ENCODE data around the gene MYO1B.

MYO1B gene

GRCh38 chr2:191301971-191302370 is 56.8 kb downstream of the MYO1B start:
- FAIRE-seq, result no peak

GRCh38 chr2:191302459-191303139 is 57.4 kb downstream of the MYO1B start:
- no peak for FAIRE-seq

- no peak for FAIRE-seq
Measured at GRCh38 chr2:191303140-191304005, 58.2 kb downstream of the MYO1B start.

- FAIRE-seq, result no peak
Measured at GRCh38 chr2:191304939-191305875, 60.0 kb downstream of the MYO1B start.

- FAIRE-seq, result no peak
Measured at GRCh38 chr2:191308026-191308425, 62.8 kb downstream of the MYO1B start.

- no peak for FAIRE-seq
Measured at GRCh38 chr2:191311156-191311555, 66.0 kb downstream of the MYO1B start.

- FAIRE-seq, result no peak
Measured at GRCh38 chr2:191311627-191312026, 66.4 kb downstream of the MYO1B start.

- no peak for FAIRE-seq
Measured at GRCh38 chr2:191312163-191312562, 67.0 kb downstream of the MYO1B start.

GRCh38 chr2:191312662-191313061 is 67.5 kb downstream of the MYO1B start:
- FAIRE-seq, result no peak

- no peak for FAIRE-seq
Measured at GRCh38 chr2:191314697-191315364, 69.6 kb downstream of the MYO1B start.

GRCh38 chr2:191315365-191315752 is 70.2 kb downstream of the MYO1B start:
- no peak for FAIRE-seq

GRCh38 chr2:191316246-191316994 is 71.2 kb downstream of the MYO1B start:
- FAIRE-seq, result no peak

- FAIRE-seq, result no peak
Measured at GRCh38 chr2:191318037-191318728, 73.0 kb downstream of the MYO1B start.

- no peak for FAIRE-seq
Measured at GRCh38 chr2:191318729-191319078, 73.5 kb downstream of the MYO1B start.

- no peak for FAIRE-seq
Measured at GRCh38 chr2:191319186-191319585, 74.0 kb downstream of the MYO1B start.

- FAIRE-seq, result no peak
Measured at GRCh38 chr2:191320881-191321280, 75.7 kb downstream of the MYO1B start.

GRCh38 chr2:191321861-191322662 is 76.9 kb downstream of the MYO1B start:
- FAIRE-seq, result no peak

GRCh38 chr2:191322828-191323506 is 77.8 kb downstream of the MYO1B start:
- FAIRE-seq, result no peak

GRCh38 chr2:191325651-191326365 is 80.6 kb downstream of the MYO1B start:
- no peak for FAIRE-seq

Data from A204.1 (cell line).